Measurements from ENCODE around the gene GATB.
"Not testable (repeated sequence)": the region's sequence is repeated elsewhere in the genome, so short reads cannot be mapped to it uniquely, and the experiment has no call there.

The GATB gene

GRCh38 chr4:151784706-151785105 is 23.9 kb upstream of the GATB start:
- no peak for DNase-seq (ENCODE audit: low read depth)

GRCh38 chr4:151783867-151784266 is 23.1 kb upstream of the GATB start:
- DNase-seq (ENCODE audit: low read depth): no peak

GRCh38 chr4:151782296-151782695 is 21.5 kb upstream of the GATB start:
- no peak for DNase-seq (ENCODE audit: low read depth)

GRCh38 chr4:151781026-151781425 is 20.2 kb upstream of the GATB start:
- no peak for DNase-seq (ENCODE audit: low read depth)

GRCh38 chr4:151777471-151777870 is 16.7 kb upstream of the GATB start:
- DNase-seq (ENCODE audit: low read depth): no peak

- DNase-seq (ENCODE audit: low read depth): no peak
Observed at GRCh38 chr4:151774324-151774723, 13.5 kb upstream of the GATB start.

GRCh38 chr4:151772274-151772673 is 11.5 kb upstream of the GATB start:
- DNase-seq (ENCODE audit: low read depth): no peak

- no peak for DNase-seq (ENCODE audit: low read depth)
Observed at GRCh38 chr4:151771664-151772063, 10.9 kb upstream of the GATB start.

GRCh38 chr4:151770154-151770553 is 9.3 kb upstream of the GATB start:
- no peak for DNase-seq (ENCODE audit: low read depth)

- no peak for DNase-seq (ENCODE audit: low read depth)
Observed at GRCh38 chr4:151768835-151769234, 8.0 kb upstream of the GATB start.

GRCh38 chr4:151766691-151767090 is 5.9 kb upstream of the GATB start:
- no peak for DNase-seq (ENCODE audit: low read depth)

GRCh38 chr4:151760002-151760401 is 805 bp downstream of the GATB start:
- no peak for DNase-seq (ENCODE audit: low read depth)

- DNase-seq (ENCODE audit: low read depth): no peak
Observed at GRCh38 chr4:151753056-151753455, 7.8 kb downstream of the GATB start.

- DNase-seq (ENCODE audit: low read depth): no peak
Observed at GRCh38 chr4:151750156-151750555, 10.7 kb downstream of the GATB start.

- DNase-seq (ENCODE audit: low read depth): no peak
Observed at GRCh38 chr4:151745481-151746231, 15.2 kb downstream of the GATB start.

- no peak for DNase-seq (ENCODE audit: low read depth)
Observed at GRCh38 chr4:151744614-151745013, 16.2 kb downstream of the GATB start.

- DNase-seq (ENCODE audit: low read depth): no peak
Observed at GRCh38 chr4:151743894-151744293, 16.9 kb downstream of the GATB start.

- DNase-seq (ENCODE audit: low read depth): no peak
Observed at GRCh38 chr4:151743128-151743854, 17.5 kb downstream of the GATB start.

- no peak for DNase-seq (ENCODE audit: low read depth)
Observed at GRCh38 chr4:151738720-151739517, 21.9 kb downstream of the GATB start.

GRCh38 chr4:151736852-151737251 is 24.0 kb downstream of the GATB start:
- DNase-seq (ENCODE audit: low read depth): not testable (repeated sequence)

- no peak for DNase-seq (ENCODE audit: low read depth)
Observed at GRCh38 chr4:151736361-151736760, 24.4 kb downstream of the GATB start.

- DNase-seq (ENCODE audit: low read depth): not testable (repeated sequence)
Observed at GRCh38 chr4:151731670-151732069, 29.1 kb downstream of the GATB start.
